Measurements from ENCODE around the gene RNLS.

RNLS gene

DNA sequence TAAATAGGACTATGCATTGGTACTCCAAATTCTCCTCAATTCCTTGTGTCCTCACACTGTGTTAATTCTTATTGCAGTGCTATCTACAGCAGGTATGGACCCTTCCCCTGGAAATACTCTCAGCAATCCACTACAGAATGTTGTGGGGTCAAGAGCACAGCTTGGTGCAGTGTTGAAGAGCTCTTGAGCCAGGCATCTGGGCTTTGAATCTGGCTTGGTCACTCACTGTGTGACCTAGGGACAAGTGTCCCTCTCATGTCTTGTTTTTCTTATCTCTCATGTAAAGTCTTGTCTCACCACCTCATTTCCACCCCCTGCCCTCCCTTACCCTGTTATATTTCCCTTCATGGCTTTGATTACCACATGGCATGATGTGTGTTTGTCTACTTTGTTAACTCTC lies 159.4 kb downstream of the RNLS start:
- no peak for DNase-seq

DNA sequence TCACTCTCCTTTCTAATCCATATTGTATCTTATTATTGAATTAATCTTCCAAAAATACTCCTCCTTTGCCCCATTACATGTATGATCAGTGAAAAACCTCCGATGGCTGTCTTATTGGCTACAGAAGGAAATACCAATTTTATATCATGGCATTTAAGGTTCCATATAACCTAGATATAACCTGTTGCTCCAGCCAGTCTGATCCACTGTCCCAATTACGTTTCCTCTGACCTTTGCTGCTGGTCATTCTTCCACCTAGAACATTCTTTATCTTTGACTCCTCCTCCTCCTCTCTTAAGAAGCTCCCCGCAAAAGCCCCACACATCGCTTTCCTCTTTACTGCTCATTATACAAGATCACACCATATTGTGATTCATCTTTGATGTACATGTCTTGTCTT lies 161.5 kb downstream of the RNLS start:
- DNase-seq = no peak

DNA sequence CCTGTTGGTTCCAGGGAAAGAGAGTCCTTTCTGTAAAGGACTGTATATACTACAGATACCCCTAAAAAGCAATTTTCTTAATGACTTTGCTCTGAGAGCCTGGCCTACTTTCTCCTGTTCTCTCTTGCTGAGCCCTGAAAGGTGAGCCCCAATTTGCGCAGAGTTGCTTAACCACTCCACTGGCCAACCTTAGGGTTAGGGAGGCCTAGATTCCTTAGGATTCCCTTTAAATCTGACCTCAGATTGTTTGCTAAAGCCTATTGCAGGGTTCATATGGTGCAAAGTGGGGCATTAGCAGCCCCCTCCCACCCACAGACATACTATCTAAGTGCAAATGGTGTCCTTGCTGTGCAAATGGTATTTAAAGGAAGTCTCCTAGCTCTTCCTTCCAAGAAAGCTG lies 164.2 kb downstream of the RNLS start:
- no peak for DNase-seq

DNA sequence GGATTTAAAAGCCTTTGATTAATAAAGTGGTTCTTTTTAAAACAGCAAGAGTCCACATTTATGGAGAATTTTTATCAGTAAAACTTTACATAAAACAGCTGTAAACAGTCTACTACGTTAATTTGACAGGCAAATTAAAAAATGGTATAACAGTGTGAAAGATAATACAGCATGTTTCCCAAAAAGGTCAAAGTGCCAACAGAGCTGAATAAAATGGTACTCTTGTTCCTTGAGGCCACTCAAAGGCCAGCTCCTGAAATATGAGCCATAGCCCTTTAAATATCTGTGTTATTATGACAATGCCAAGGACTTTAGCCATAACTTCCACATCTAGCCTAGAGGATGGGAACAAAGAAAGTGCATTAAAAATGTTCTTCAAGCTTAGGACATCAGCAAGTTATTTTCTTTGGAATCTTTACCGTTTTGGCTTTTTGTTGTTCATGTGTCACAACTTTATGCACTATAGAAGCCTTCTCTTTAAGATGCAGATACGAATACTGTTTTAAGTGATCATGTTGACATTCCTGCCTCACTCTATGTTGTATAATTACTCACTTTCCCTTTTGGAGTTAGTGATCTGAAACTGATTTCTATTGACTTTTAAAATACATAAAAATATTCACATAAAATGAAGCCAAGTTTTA lies 165.6 kb downstream of the RNLS start:
- DNase-seq = no peak

DNA sequence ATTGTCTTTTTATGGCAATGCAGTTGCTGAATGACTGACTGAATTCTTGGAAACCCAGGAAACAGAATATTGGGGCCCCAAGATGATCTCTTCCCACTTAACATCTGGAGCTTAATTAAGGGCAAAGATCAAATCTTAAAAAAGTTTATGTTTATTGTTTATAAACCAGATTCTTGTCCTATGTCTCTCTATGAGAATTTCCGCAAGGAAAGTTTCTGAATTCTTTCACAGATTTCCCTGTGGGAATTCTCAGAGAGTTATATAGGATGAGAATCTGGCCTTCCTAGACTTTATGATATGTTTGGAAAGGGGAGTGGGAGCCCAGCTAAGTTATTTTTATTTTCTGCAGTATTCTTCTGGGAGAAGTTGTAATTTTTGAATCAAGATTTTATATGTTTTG lies 166.3 kb downstream of the RNLS start:
- no peak for DNase-seq

DNA sequence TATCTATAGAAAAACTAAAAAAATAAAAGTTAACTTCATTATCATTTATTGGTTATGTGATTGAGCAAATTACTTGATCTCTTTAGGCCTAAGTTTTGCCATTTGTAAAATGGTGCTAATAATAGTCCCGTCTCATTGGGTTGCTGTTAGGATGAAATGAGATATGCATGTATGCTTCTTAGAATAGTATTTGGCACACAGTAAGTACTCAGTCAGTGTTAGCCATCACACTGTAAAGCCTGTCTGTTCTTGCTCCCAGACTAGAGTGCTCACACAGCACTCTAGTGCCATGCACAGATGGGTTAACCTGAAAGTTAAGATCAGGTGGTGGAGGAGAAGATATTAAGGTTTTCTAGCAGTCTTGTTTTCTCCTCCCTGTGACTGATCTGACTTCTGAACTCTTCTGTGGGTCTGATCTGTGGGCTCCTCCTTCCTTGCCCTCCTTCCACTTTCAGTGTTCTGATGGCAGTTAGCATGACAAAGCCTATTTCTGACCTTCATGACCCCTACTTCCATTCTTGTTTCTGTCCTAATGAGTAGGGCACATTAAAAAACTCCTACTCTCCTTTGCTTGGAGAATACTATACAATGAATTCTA lies 167.5 kb downstream of the RNLS start:
- DNase-seq = peak; percentile 78

DNA sequence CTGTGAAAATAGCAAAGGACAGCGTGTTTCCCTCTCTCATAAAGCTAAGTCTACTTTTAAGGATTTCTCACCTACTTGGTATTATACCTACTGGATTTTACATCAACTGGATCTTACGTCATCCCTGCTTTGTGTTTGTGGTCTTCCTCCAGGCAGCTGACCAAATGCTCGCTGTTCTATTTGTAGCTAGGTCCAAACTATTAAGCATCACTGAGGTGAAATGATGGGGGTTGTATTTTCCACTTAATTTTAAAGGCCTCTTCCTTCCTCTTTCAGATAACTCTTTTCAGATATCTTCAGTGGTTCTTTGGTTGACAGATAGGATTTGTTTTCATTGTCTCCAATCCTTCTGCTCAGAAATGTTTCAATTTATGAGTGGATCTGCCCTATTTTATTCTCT lies 169.7 kb downstream of the RNLS start:
- peak; percentile 50 for DNase-seq

DNA sequence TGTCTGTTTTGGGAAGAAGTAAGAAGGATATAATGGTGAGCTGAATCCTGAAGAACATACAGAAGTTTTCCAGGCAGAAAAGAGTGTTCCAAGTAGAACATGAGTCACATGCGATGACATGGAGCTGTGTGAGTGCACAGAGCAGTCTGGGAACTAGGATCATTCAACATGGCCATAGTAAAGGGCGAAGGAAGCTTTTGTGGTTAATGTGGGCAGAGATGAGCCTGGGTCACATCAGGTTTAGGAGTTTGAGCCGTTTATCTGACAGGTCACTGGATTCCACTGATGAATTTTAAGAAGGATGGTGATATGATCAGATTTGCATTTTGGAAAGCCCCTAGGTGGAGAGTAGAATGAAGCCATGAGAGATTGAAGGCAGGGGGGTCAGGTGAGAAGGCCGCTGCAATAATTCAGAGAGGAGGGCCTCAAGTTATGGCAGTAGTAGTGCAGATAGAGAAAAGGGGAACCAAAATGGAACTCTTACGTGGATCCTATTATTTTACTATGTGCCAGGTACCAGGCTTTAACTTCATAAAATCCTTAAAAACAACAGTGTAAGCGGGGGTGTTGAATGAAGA lies 171.3 kb downstream of the RNLS start:
- peak; percentile 55 for DNase-seq

DNA sequence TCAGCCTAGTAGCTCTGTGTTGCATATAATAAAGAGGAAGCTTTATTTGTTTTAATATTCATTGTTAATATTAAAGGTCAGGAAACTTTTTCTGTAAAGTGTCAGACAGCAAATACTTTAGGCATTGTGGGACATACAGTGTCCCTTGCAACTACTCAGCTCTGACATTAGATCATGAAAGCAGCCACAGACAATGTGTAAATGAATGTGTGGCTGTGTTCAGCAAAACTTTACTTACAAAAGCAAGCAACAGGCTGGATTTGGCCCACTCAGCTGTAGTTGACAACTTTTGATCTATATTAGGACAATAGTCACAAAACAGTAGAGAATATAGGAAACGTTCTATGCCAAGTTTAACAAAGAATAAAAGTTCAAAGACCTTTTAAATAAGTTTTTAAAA lies 173.3 kb downstream of the RNLS start:
- no peak for DNase-seq

DNA sequence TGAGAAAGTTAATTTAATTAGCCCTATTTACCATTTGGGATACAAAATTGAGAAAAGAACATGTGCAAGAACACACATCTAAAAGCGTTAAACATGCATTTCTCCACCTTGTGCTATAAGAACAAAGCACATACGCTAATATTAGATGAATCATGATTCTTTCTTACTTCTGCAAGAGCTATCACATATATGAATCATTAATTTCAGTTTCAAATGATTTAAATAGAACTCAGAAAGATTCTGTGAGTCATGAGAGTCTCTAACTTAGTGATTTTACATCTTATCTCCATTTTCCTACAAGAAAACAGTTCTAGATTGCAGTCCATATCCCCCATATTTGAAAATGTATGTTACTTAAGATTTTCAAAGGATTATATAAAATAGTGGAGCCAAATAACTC lies 173.9 kb downstream of the RNLS start:
- peak; percentile 12 for DNase-seq

DNA sequence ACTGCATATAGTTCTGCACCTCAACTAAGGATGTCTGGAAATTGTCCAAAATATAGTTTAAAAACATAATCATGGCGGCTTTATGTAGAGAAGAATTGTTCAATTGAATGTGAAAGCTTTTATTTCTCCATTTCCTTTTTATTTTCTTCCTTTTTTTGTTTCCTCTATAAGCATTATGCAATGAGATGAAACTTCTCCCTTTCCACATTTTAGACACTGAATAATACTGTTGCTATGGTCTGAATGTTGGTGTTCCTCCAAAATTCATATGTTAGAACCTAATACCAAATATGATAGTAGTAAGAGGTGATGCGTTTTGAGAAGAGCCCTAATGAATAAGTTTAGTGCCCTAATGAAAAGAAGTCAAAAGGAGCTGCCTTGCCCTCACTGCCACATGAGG lies 175.0 kb downstream of the RNLS start:
- DNase-seq = peak; percentile 84

DNA sequence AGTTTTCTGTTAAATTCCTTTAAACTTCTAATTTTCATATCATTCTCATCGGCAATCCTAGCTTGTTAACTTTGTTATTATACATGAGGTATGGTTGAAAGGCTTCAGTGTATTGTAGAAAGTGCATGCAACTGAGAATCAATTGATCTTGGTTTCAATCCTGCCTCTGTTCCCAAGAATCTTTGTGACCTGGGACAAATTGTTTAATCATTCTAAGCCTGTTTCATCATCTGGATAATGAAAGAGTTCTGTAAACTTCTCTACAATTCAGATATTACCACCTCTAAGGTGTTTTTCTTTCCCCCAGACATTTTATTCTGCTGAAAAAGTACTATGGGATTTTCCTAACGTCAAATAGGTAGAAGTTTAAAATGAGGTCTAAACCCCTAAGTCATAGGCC lies 179.0 kb downstream of the RNLS start:
- DNase-seq = no peak

DNA sequence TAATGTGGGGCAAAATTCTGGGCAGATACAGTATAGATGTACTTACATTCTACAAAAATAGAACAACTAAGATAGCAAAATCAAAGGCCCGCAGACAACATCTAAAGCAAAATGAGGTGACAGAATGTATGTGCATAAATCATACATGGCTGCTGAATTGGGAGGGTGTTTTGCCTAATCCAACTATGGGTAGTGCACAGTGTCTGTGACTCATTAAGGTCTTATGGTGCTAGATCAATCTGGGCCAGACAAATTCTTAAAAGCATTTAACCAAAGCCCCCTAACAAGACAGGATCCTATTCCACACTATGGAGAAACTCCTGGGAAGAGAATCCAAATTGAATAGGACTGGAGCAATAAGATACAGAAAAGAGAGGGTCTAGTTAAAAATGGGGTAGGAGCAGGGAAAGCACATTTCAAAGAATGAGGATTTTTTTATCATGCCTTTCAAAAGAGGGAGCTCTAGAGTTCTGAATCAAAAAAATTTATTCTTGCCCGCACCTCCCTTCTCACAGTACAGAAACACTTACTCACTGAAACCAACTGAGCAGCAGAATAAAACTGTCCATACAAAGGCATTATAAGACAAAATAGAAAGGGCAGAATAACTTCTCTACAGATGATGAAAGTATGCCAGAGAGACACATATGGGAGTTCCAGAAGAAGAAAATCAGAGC lies 181.3 kb downstream of the RNLS start:
- peak; percentile 33 for DNase-seq

DNA sequence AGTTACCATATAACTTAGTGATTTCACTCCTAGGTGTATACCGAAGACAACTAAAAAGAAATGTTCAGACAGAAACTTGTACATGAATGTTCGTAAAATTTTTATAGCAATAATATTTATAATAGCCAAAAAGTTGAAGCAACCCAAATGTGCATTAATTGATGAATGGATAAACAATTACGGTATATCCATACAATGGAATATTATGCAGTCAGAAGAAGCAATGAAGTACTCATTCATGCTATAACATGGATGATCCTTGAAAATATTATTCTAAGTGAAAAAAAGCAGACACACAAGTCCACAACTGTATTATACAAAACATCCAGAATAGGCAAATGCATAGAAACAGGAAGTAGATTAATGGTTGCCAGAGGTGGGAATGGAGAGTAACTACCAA lies 183.9 kb downstream of the RNLS start:
- DNase-seq = no peak

DNA sequence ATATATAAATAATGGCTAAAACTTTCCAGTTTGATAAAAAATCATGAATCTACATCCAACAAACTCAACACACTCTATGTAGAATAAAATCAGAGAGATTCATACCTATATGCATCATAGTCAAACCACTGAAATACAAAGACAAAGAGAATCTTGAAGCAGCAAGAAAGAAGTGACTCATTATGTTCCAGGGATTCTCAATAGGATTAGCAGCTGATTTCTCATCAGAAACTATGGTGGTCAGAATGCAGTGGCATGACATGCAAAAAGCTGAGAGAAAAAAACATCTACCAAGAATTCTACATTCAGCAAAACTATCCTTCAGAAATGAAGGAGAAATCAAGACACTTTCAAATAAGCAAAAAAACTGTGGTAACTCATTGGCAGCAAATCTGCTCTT lies 187.4 kb downstream of the RNLS start:
- DNase-seq = peak; percentile 24

DNA sequence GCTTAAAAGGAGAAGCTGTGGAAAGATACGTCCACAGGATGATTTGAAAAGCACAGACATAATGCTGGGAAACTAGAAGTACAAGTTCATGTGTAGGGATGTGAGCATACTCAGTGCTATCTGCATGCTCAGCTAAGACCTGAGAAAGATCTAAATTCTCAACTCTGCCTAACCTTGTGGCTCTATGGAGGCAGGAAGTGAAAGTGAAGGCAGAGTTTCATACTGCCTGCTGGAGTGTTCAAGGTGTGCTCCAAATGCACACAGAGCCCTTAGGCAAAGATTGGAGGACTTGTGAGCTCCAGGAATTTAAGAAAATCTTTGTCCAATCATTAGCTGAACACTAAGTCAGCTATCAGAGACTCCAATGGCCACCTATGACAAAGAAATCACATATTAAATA lies 190.9 kb downstream of the RNLS start:
- DNase-seq = peak; percentile 41

DNA sequence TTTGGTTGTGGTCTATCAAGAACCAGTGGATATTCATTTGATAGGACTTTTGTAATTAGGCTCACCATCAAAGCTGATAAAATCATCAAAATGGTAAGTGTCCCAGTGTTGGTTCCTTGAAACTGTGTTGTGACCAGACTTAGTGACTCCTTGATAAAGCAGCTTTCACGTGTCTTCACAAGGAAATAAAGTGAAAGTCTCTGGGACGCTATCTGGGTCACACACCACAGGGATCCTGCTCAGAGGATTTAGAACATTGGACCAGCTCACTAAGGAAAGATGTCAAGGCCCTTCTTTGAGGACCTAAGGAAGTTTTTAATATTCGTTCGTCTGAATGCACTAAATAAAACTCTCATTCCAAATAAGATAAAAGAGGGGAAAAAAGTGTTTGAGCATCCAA lies 193.1 kb downstream of the RNLS start:
- DNase-seq = no peak

DNA sequence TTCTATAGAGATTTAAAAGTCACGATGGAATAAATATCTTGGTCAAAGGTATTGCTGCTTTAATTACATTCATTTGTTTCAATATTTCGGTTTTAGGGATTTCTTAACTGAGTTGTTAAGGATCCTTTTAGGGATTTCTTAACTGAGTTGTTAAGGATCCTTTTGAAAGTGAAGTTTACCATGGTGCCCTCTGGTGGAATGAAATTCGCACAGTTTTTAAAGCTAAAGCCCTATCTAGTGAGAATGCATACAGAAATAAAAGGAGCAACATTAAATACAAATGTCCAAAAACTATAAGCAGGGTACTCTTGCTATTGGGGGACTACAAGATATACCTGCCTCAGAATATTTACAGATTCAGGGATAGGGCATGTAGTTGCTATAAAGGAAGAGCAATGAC lies 193.7 kb downstream of the RNLS start:
- DNase-seq = peak; percentile 60

DNA sequence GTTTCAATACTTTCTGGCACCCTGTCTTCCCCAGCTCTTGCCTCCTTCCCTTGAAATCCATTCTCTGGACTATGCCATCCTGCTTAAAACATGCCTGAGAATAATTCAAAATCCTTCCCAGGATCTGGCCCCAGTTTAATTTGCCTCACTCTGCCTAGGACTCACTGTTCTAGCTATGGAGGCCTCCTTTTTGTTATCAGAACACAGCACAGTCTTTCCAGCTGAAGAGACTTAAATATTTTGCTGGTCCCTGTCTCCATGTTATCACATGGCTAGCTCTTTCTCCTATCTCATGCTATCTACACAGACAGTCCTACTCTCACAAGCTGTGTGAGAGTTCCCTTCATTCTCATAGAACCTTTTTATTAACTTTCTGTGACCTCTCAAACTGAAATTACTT lies 194.8 kb downstream of the RNLS start:
- DNase-seq = no peak

DNA sequence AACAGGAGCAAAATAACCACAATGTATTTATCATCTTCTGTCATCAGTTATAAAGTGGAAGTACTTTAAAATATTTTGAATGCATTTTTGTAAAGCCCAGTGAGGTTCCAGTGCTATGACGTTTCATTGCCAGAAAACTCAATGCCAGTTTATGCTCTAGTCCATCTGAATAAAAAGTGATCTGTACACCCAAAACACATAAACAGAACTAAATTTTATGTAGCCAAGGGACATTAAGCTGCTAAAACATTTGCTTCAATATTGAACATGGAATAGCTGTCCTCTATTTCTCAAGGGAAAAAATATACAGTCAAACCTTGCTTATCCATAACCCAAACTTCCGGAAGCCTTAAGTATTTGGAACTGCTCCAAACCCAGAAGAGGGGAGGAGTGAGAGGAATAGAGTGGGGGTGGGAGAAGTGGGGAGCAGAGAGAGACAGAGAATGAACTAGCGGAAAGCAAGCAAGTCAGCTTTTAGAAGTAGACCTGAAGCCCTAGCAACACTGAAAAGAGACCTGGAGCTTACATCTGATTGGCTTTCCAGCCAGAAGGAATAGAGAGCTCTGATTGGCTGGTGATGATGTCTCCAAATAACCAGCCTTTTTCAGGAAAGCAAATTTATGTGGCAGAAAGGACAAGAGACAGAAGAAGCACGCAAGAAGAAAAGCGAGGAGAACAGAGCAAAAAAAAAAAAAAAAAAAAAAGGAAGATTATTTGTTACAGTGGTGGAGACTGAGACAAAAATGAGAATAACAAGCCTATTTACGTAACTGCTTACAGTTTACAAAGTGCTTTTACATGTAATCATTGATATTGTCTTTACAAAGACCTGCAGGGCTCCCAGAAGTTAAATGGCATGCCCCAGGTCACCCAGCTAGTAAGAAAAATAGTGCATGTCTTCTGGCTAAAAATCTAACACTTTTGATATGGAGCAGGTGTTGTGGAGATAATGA lies 196.0 kb downstream of the RNLS start:
- peak; percentile 68 for DNase-seq

DNA sequence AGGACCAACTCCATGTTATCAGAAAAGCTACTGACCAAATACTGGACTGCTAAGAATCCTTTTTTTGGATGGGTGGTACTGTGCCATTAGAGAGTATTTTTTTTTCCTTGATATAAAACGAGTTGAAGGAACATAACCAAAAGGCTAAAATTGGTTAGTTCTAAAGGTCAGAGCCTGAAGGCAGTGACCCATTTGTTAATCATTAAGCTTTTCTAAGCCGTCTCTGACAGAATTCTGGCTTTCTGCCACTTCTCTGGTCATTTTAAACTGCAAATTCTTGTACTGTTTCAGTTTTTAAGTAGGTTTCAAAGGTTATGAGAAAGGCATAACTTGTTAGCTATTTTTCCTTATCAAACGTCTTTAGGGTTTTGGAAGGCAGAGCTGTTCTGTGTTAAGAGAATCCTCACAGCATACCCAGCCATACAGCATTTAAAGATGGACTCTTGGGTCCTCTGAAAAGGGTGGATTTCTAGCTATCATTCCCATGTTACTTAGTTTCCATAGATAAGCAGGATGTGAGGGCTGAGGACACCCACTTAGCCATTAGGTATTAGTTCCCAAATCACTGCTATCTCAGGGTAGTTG lies 196.8 kb downstream of the RNLS start:
- peak; percentile 70 for DNase-seq

DNA sequence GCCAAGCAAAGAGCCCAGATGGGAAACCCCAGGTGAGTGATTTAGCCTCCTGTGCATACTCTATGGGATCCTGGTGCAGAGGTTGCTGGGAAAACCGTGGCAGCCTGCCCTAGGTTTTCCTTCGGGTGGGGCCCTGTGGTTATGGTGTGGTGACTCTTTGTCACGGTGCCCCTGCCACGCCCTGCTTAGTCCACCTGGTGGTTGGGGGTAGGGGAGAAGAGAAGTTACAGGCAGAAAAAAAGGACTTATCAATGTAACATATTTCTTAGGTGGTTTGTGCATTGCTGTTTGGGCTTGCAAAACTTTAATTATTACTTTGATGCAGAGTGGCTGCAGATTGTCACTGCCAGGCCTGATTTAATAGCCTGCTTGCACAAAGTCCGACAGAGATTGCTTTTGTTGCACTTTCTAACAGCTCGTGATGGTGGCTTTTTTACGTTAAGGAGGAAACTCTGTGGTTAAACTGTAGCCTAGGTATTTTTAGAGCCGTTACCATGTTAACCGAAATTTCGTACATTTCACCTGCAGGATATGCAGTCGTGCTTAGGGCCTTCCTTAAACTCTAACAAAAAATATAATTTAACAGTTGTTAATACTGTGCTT lies 197.4 kb downstream of the RNLS start:
- peak; percentile 87 for DNase-seq
